ENCODE measurements around the gene VTA1.

VTA1 gene

GRCh38 chr6:142271476-142271875, 124.4 kb downstream of the VTA1 start:
- no peak for TF ChIP-seq CTCF (IDR thresholded peaks at IDR 0.05; ENCODE audit: control insufficient read depth, insufficient read depth, low read depth, low read length, missing control alignments)
- no peak for DNase-seq (ENCODE audit: low read depth)
- H3K4me3 ChIP-seq (ENCODE audit: control insufficient read depth, low read depth, low read length), result no peak overlapping the region
